GM12872 (cell line): ENCODE results near the gene TMEM126A.

Source experiments
- CTCF ChIP-seq: IDR thresholded peaks from 3 replicates; pipeline ENCODE4 v1.5.1; 2011; ENCODE audit warnings: low read depth, mild to moderate bottlenecking, low read length, moderate library complexity; ENCODE audit not compliant: insufficient read depth

TMEM126A gene

GRCh38 chr11:85664615-85665481, 17.1 kb downstream of the TMEM126A start, which contains the start of gene CREBZF:
TSS of gene CREBZF (minus strand) at chr11:85665129. CDS start at chr11:85664875, 254 bp downstream.
- no peak for TF ChIP-seq CTCF

GRCh38 chr11:85665733-85666132, 18.0 kb downstream of the TMEM126A start:
- no peak for TF ChIP-seq CTCF

DNA sequence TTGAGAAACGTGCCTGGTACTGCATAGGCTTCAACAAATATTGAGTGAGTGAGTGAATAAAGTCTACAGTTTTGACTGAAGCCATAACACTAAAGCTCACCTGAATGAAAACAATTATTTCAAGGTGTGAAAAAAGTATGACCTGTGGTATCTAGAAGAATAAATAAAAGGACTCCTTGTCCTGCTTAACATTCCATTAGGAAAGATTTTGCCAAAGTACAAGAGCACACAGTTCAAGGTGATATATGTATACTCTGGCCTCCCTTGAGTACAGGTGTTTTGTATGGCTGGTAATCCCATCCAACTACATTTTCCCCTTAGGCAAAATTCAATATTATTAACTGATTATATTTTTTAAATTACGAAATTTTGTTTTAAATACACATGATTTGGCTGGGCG, 18.9 kb downstream of the TMEM126A start:
- no peak for TF ChIP-seq CTCF

- no peak for TF ChIP-seq CTCF
These were observed 20.4 kb downstream of the TMEM126A start for GRCh38 chr11:85668157-85668556.

DNA sequence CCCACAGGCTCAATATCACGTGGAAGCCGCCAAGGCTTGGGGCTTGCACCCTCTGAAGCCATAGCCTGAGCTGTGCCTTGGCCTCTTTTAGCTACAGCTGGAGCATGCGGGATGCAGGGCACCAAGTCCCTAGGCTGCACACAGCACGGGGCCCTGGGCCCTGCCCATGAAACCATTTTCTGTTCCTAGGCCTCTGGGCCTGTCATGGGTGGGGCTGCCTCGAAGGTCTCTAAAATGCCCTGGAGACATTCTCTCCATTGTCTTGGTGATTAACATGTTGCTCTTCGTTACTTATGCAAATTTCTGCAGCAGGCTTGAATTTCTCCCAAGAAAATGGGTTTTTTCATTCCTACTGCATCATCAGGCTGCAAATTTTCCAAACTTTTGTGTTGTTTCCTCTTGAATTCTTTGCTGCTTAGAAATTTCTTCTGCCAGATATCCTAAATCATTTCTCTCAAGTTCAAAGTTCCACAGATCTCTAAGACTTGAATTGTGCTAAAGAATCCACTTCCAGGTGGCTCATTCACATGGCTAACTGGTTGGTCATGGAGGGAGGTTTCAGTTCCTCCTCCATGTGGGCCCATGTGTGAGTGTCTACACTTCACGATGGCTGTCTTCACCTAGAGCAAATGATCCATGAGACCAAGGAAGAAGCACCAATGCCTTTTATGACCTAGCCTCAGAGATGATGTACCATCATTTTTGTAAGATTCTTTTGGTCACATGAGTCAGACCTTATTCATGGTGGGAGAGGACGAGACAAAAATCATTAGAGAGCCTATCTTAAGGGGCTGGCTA, 24.5 kb downstream of the TMEM126A start:
- TF ChIP-seq CTCF: no peak

GRCh38 chr11:85673393-85673792, 25.6 kb downstream of the TMEM126A start:
- TF ChIP-seq CTCF: no peak

DNA sequence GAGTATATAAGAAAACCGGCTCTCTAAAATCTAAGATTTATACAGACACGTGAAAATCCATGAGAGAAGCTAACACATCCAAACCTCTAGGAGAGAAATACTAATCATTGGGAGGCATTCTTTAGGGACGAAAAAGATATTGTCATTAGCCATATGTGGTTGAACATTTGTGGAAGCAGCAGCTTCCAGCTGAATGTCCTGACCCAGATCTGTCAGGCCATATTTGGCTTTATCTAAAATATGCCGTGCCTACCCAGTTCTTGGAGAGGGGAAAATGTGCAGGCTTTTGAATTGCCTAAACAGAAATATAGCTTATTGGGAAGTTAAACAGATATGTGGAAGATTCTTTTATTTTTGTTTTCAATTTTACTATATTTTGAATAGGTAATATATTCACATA, 31.8 kb downstream of the TMEM126A start:
- TF ChIP-seq CTCF: no peak
